HG03039 (cell line): ENCODE measurements around the gene ANKRD24.
"Not testable (repeated sequence)": the region's sequence is repeated elsewhere in the genome, so short reads cannot be mapped to it uniquely, and the experiment has no call there.

Source experiments
- ATAC-seq: cut with Tn5 transposase; IDR thresholded peaks from one replicate; pipeline ENCODE4 v1.9.1; 2021; ENCODE audit warnings: mild to moderate bottlenecking, moderate library complexity; ENCODE audit not compliant: unreplicated experiment

The ANKRD24 gene

DNA sequence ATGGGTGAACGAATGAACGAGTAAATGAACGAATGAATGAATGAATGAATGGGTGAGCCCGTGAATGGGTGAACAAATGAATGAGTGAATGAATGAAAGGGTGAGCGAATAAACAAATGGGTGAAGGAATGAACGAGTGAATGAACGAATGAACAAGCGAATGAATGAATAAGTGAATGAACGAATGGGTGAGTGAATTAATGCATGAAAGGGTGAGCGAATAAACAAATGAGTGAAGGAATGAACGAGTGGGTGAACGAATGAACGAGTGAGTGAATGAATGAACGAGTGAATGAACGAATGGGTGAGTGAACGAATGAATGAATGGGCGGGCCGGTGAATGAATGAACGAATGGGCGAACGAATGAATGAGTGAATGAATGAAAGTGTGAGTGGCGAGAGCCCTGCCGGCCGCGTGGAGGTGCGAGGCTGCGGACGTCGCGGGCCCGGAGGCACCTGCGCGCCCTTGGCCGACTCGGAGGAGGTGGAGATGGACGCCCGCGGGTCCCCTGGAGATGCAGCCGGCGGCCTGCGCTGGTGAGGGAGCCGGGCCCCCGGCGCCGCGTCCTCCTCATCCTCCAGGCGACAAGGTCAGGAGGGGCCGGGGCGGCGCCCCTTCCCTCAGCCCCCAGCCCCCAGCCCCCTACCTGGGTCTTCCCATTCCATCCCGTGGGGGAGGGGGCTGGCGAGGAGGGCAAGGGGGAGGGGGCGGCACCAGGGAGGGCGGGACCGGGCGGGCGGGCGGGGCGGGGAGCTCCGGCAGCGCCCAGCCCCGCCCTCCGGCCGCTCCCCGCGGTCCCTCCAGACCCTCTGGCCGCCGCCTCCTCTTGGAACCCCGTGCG, 15.4 kb downstream of the ANKRD24 start:
- no peak for ATAC-seq

- no peak for ATAC-seq
Measured at GRCh38 chr19:4198467-4199126, 16.1 kb downstream of the ANKRD24 start.

GRCh38 chr19:4199699-4200293, 17.3 kb downstream of the ANKRD24 start:
- no peak for ATAC-seq

- ATAC-seq: no peak
Measured at GRCh38 chr19:4200940-4201542, 18.6 kb downstream of the ANKRD24 start.

DNA sequence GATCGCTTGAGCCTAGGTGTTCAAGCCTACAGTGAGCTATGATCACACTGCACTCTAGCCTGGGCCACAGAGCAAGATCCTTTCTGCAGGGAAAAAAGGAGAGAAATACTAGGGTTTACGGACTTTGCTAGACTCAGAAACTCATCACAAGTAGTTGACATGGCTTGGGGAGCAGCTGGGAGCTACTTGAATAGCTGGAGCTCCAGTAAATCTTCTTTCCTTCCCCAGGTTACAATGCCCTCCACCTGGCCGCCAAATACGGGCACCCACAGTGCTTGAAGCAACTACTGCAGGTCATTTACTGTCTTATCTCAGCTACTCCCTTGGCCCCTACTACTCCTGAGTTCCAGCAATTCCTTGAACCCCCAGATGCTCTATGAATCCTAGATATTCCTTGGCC, 19.3 kb downstream of the ANKRD24 start:
- no peak for ATAC-seq

GRCh38 chr19:4206818-4207484, 24.5 kb downstream of the ANKRD24 start:
- no peak for ATAC-seq

DNA sequence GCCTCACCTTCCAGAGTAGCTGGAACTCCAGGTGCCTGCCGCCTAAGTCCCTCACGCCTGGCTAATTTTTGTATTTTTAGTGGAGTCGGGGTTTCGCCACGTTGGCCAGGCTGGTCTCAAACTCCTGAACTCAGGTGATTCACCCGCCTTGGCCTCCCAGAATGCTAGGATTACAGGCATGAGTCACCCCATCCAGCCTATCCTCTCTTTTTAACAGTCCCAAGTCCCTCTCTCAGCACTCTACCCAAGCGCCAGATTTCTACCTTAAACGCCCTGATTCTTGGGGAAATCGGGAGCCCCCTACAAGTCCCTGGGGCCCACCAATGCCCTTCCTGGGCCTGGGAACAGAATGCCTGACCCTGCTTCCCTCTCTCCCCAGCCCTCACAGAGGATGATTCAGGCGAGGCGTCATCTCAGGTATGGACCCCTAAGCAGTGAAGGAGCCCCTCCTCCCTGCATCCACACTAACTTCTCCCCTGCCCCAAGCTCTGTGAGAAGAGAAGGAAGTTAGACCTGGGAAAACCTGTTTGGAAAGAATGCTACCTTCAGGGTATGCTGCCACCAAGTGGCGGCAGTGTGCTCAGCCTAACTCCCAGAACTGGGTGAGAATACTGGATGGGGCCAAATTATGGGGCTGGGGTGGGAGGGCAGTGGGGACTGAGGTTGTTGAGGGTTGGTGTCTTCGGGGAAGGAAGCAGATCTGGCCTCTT, 26.1 kb downstream of the ANKRD24 start:
- ATAC-seq: no peak

DNA sequence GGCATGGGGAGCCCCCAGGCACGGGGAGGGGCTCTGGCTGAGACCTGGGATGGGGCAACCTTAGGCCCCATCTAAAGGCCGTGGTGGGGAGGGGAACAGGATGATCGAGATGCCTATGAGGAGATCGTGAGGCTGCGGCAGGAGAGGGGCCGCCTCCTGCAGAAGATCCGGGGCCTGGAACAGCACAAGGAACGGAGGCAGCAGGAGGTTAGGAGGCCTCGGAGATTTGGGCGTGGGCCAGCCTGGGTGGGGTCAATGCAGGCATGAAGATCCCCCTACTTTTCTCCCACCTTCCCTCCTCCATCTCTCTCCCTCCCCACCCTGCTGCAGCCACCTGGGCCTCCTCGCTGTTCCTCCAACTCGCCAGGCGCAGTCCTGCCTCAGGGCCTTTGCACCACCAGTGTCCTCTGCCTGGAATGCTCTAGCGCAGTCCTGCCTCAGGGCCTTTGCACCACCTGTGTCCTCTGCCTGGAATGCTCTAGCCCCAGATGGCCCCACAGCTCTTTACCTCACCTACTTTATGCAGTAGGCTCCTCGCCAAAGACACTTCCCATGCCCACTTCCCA, 27.8 kb downstream of the ANKRD24 start:
- ATAC-seq: no peak

DNA sequence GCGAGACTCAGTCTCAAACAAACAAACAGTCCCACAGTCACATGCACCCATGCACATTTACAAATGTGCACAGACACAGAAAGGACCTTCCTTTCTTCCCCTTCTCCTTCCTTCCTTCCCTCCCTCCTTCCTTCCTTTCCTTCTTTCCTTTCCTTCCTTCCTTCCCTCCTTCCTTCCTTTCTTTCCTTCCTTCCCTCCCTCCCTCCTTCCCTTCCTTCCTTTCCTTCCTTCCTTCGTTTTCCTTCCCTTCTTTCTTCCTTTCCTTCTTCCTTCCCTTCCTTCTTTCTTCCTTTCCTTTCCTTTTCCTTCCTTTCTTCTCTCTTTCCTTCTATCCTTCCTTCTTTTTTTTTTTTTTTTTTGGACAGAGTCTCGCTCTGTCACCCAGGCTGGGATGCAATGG, 30.6 kb downstream of the ANKRD24 start:
- no peak for ATAC-seq

DNA sequence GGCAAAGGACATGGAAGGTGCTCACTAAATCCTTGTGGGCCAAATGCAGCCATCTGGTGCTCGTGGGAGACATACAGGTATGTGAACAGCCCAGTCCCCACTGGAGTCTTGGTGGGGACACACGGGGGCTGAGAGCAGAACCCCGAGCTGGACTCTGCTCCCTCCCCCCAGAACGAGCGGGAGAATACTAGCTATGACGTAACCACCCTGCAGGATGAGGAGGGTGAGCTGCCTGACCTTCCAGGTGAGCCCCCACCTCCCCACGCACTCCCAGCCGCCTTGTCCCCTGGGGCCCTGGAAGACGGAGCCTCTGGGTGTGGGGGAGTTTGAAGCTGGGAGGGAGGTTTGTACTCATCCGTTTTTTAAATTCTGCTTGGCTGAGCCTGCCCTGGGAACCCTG, 33.3 kb downstream of the ANKRD24 start:
- no peak for ATAC-seq

- no peak for ATAC-seq
Measured at GRCh38 chr19:4216846-4217245, 34.4 kb downstream of the ANKRD24 start.

- ATAC-seq: no peak
Measured at GRCh38 chr19:4217429-4218264, 35.2 kb downstream of the ANKRD24 start.

GRCh38 chr19:4218523-4218922, 36.0 kb downstream of the ANKRD24 start:
- ATAC-seq: not testable (repeated sequence)

GRCh38 chr19:4220188-4220587, 37.7 kb downstream of the ANKRD24 start:
- no peak for ATAC-seq

GRCh38 chr19:4224470-4224869, 42.0 kb downstream of the ANKRD24 start:
- ATAC-seq: no peak

- no peak for ATAC-seq
Measured at GRCh38 chr19:4225885-4226284, 43.4 kb downstream of the ANKRD24 start.

- ATAC-seq: no peak
Measured at GRCh38 chr19:4227771-4228170, 45.3 kb downstream of the ANKRD24 start.

DNA sequence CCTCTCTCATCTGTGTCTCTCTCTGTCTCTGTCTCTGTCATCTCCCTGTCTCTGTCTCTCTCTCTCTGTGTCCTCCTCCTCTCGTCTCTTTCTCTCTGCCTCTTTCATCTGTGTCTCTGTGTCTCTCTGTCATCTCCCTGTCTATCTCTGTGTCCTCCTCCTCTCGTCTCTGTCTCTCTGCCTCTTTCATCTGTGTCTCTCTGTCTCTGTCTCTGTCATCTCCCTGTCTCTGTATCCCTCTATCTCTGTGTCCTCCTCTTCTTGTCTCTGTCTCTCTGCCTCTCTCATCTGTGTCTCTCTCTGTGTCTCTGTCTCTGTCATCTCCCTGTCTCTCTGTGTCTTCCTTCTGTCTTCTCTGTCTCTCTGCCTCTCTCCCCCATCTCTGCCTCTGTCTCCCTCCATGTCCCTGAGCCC, 46.3 kb downstream of the ANKRD24 start:
- ATAC-seq: no peak
